Measurements from ENCODE around the gene CNTN2. TPM values are rescaled to one million over a fixed set of nuclear protein-coding genes. Genes with fewer than 3 reads are reported as not detected.

Gene CNTN2
- total and polyA plus RNA-seq, 2 of the 8 experiments (the other 6 are each of a cell fraction or from before 2014, with no cell fraction given): 1.2 to 3.9 TPM

- Histone ChIP-seq H3K9ac (replicated peaks in 1 of 4; ENCODE audit: extremely low read depth in 1 of 4, low read depth in 3 of 4, low read length in 3 of 4) (no peak overlapping the region), H2BK15ac (ENCODE audit: low read length) (peak overlapping the region; percentile 90), H4K5ac (ENCODE audit: insufficient read length, low read depth, low read length) (no peak overlapping the region), H2AK5ac (ENCODE audit: low read depth, low read length) (no peak overlapping the region), H2BK12ac (ENCODE audit: low read depth, low read length) (no peak overlapping the region; the same call in 1 of the 2 replicates), H3K14ac (ENCODE audit: insufficient read length) (no peak overlapping the region), H3K4me1 (replicated peaks in 1 of 4; ENCODE audit: control insufficient read depth in 3 of 4, insufficient read depth in 4 of 4, low read length in 3 of 4) (peaks cover 0 to 4% (median 2%) of the 10 kb centered on the region in 4 experiments; a peak in 4 of 7 replicates), H4K20me1 (replicated peaks in 1 of 2; ENCODE audit: control insufficient read depth in 1 of 2, insufficient read depth in 2 of 2, low read length in 2 of 2) (no peaks in the 10 kb centered on the region), H3K9me3 (ENCODE audit: insufficient read depth in 2 of 2, low read depth in 1 of 2, low read length in 1 of 2) (no peaks in the 10 kb centered on the region), H2BK20ac (ENCODE audit: low read length) (no peak overlapping the region), H3K27ac (ENCODE audit: low read depth, low read length) (no peak overlapping the region), H2AFZ (ENCODE audit: low read length) (0 out of 2 replicates have a peak overlapping the region, but pooled peaks have one; percentile 60), H3K4me2 (ENCODE audit: insufficient read depth in 1 of 2, low read depth in 2 of 2, low read length in 2 of 2) (no peak overlapping the region), H3K56ac (replicated peaks; ENCODE audit: insufficient read length, low read depth, low read length) (no peak overlapping the region), H3K79me1 (ENCODE audit: low read depth, low read length) (no peaks in the 10 kb centered on the region), H3K36me3 (ENCODE audit: control insufficient read depth in 2 of 4, insufficient read depth in 4 of 4, low read length in 3 of 4) (no peaks in the 10 kb centered on the region), H3K4me3 (ENCODE audit: extremely low read depth in 1 of 4, insufficient read depth in 2 of 4, low read depth in 3 of 4, low read length in 4 of 4) (no peak overlapping the region), H3K23ac (ENCODE audit: insufficient read length) (no peak overlapping the region), H4K8ac (ENCODE audit: extremely low read depth, insufficient read depth, low read length) (peak overlapping the region; percentile 28; the same call in 1 of the 2 replicates), H3K27me3 (replicated peaks in 1 of 4; ENCODE audit: control insufficient read depth in 3 of 4, extremely low read depth in 1 of 4, insufficient read depth in 3 of 4, low read length in 3 of 4) (no peaks in the 10 kb centered on the region), H3K18ac (ENCODE audit: extremely low read depth, low read length) (no peak overlapping the region), H4K91ac (replicated peaks; ENCODE audit: insufficient read length, low read length) (peak overlapping the region; percentile 78), H3K4ac (replicated peaks; ENCODE audit: insufficient read length, low read depth, low read length) (peak overlapping the region; percentile 27), H2BK5ac (ENCODE audit: low read depth, low read length) (no peak overlapping the region), H2BK120ac (replicated peaks; ENCODE audit: low read depth, low read length) (no peak overlapping the region), H3K23me2 (ENCODE audit: low read depth, low read length) (no peaks in the 10 kb centered on the region), H3K79me2 (ENCODE audit: control insufficient read depth in 1 of 2, insufficient read depth in 2 of 2, low read length in 2 of 2) (no peaks in the 10 kb centered on the region)
- POLR2A ChIA-PET (ENCODE audit: partially characterized antibody): interaction anchor here (0.8 to 2.5 kb wide), 6 partner anchors 21 to 293 kb away, joined by 3 to 6 read pairs (median 3); no protein-coding TSS in a partner anchor
- WGBS, 2 experiments (ENCODE audit: extremely low coverage in 1 of 2, insufficient coverage in 1 of 2, insufficient read length in 1 of 2, insufficient replicate concordance in 2 of 2, low coverage in 1 of 2, low lambda C conversion rate in 2 of 2, missing lambda C conversion rate in 1 of 2): 69% methylated on average over 8 of the region's 14 CpGs; no CpG with 5 or more reads in 1 of the 2 experiments
- TF ChIP-seq TEAD4 (IDR thresholded peaks at IDR 0.05; ENCODE audit: low read depth, low read length) (no peak), EGR1 (IDR thresholded peaks at IDR 0.05; ENCODE audit: borderline replicate concordance, low read depth, low read length) (no peak), CHD1 (IDR thresholded peaks at IDR 0.05; ENCODE audit: low read depth, low read length) (no peak), JUN (IDR thresholded peaks at IDR 0.05; ENCODE audit: low read depth, low read length) (no peak)
- TF ChIP-seq, protein P1, sequence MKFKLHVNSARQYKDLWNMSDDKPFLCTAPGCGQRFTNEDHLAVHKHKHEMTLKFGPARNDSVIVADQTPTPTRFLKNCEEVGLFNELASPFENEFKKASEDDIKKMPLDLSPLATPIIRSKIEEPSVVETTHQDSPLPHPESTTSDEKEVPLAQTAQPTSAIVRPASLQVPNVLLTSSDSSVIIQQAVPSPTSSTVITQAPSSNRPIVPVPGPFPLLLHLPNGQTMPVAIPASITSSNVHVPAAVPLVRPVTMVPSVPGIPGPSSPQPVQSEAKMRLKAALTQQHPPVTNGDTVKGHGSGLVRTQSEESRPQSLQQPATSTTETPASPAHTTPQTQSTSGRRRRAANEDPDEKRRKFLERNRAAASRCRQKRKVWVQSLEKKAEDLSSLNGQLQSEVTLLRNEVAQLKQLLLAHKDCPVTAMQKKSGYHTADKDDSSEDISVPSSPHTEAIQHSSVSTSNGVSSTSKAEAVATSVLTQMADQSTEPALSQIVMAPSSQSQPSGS (IDR thresholded peaks at IDR 0.05; ENCODE audit: low read length): no peak
- TF ChIP-seq, protein P2, sequence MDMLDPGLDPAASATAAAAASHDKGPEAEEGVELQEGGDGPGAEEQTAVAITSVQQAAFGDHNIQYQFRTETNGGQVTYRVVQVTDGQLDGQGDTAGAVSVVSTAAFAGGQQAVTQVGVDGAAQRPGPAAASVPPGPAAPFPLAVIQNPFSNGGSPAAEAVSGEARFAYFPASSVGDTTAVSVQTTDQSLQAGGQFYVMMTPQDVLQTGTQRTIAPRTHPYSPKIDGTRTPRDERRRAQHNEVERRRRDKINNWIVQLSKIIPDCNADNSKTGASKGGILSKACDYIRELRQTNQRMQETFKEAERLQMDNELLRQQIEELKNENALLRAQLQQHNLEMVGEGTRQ (IDR thresholded peaks at IDR 0.05; ENCODE audit: low read length): no peak
- CTCF ChIA-PET (ENCODE audit: partially characterized antibody): interaction anchor here (0.6 to 38.9 kb wide), 60 partner anchors 11 to 525 kb away, joined by 3 to 1336 read pairs (median 5); partner anchors contain the start of genes CNTN2, NUAK2, TMCC2 and TMEM81
- FAIRE-seq: no peak
- no peak for DNase-seq (ENCODE audit: low read depth in 1 of 2, low spot score in 2 of 2)
These were observed 18.2 kb downstream of the CNTN2 start for GRCh38 chr1:205061227-205061626.

Data from H1 (cell line).